Subcutaneous adipose tissue (tissue), 4 donors: Measurements from ENCODE around the gene DZIP3. TPM values are rescaled to one million over a fixed set of nuclear protein-coding genes. Genes with fewer than 3 reads are reported as not detected.

Source experiments
- total RNA-seq, 4 donors: library from RNA; depleted of rRNA; stranded (reverse); fragments of >200 nt; gene quantifications; one replicate each; pipeline ENCODE4 v1.1.0, GENCODE V29; 2016
- TF ChIP-seq, protein P1 (sequence below): fragments of 450-650 bp; IDR thresholded peaks from one replicate; pipeline ENCODE4 v1.5.1; 2016; ENCODE audit warnings: low read depth, mild to moderate bottlenecking, control low read depth, antibody characterized with exemption, moderate library complexity

DZIP3 gene
- total RNA-seq, 4 donors from 2014 or later, result 6.2 to 9.5 (median 8.6) TPM

DNA sequence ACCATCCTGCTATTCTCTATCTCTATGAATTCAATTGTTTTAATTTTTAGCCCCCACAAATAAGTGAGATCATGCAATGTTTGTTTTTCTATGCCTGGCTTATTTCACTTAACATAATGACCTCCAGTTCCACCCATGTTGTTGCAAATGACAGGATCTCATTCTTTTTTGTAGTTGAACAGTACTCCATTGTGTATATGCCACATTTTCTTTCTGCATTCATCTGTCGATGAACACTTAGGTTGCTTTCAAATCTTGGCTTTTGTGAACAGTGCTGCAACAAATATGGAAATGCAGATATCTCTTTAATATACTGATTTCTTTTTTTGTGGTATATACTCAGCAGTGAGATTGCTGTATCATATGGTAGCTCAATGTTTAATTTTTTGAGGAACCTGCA, 108.9 kb downstream of the DZIP3 start:
- TF ChIP-seq, protein P1, sequence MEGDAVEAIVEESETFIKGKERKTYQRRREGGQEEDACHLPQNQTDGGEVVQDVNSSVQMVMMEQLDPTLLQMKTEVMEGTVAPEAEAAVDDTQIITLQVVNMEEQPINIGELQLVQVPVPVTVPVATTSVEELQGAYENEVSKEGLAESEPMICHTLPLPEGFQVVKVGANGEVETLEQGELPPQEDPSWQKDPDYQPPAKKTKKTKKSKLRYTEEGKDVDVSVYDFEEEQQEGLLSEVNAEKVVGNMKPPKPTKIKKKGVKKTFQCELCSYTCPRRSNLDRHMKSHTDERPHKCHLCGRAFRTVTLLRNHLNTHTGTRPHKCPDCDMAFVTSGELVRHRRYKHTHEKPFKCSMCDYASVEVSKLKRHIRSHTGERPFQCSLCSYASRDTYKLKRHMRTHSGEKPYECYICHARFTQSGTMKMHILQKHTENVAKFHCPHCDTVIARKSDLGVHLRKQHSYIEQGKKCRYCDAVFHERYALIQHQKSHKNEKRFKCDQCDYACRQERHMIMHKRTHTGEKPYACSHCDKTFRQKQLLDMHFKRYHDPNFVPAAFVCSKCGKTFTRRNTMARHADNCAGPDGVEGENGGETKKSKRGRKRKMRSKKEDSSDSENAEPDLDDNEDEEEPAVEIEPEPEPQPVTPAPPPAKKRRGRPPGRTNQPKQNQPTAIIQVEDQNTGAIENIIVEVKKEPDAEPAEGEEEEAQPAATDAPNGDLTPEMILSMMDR, result no peak

DNA sequence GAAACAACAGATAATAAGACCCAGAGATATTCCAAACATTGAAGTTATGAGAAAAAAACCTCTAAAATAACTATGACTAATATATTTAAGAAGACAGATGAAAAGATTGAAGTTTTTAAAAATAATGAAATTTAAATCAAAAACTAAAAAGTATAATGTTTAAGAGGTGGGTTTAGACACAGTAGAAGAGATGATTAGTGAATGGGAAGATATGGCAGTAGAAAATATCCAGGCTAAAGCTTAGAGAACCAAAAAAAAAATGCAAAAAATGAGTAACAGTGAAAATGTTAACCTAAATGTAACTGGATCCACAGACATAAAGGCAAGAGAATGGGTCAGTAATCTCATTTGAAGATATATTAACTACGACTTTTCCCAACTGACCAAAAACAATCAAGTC, 115.5 kb downstream of the DZIP3 start:
- TF ChIP-seq, protein P1, result no peak

DNA sequence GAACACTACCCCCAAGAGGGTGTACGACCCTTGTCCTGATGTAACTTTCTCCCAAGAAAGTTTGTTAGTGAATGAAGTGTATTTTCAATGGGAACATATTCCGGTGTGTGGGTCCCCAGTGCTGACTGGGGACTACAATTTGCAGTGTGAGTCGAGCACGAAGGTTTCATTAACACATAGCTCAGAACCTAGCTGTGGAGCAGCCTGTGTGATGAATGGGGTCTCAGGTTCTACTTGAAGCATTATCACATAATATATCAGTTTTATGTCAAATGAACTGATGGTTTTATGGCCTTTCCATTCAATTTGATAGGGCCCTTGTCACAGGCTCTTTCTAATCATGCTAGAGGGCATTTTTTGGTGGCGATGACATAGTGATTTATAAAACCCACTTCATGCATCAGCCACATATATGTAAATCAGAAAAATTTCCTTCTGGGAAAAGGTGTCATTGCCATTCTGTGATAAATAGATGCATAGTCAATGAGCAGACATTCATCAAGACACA, 123.5 kb downstream of the DZIP3 start:
- TF ChIP-seq, protein P1, result no peak

DNA sequence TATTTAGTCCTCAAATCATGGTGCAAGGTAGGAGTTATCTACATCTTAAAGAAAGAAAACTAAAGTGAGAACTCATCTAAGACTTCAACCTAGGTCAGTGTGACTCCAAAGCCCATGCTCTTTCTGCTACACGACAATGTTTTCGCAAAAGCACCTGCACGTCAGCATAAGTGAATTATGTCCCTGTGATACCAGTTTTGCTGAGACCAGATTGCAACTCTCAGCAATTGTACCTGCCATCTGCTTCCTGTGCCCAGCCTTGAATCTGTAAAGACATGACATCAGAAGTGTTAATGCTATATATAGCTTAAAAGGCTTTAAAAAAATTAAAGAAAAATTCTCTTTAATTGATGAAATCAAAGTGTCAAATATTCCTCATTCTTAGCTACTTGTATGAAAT, 124.3 kb downstream of the DZIP3 start:
- TF ChIP-seq, protein P1, result no peak

DNA sequence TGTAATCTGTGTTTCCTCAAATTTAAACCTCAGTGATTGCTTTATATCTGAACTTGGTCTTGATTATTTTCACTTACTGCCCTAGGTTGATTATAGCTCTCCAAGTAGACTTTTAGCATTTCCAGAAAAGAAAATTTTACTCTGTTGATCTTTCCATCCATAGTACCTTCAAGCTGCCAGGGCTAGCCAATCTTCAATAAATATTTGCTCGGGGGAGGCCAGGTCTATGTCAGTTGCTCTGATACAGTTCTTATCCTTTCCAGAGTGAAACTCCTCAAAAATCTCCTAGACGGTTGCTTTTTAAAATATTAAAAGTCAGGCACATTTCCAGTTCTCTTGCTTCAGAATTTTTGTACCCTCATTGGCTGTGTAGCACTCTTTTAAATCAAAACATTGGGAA, 128.9 kb downstream of the DZIP3 start:
- TF ChIP-seq, protein P1, result no peak

DNA sequence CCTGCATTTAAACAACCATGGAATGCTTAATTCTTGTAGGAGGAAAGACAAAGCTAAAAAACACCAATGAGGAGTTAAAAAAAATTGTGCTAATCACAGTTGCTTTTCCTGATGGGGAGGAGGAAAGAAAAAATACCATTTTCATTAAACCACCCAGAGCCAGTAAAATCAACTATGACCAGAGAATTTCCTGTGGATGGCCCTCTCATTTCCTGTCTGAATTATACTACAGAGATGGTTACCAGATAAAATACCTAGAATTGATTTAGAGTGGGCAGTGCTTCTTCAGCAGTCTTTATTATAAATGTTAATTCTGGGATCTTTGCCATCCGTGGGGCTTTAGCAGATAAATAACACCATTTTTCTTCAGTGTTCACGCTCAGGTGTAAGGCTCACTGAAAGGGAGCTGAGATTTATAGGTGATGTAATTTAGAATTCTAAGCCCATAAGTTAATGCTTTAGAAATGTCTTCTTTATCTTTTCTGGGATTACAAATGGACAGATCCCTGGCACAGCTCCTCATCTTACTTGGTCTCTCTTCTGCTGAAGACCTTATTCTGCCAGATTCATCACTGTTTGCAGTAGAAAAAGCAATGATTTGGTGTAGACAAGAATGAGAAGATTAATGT, 129.8 kb downstream of the DZIP3 start:
- TF ChIP-seq, protein P1, result no peak

DNA sequence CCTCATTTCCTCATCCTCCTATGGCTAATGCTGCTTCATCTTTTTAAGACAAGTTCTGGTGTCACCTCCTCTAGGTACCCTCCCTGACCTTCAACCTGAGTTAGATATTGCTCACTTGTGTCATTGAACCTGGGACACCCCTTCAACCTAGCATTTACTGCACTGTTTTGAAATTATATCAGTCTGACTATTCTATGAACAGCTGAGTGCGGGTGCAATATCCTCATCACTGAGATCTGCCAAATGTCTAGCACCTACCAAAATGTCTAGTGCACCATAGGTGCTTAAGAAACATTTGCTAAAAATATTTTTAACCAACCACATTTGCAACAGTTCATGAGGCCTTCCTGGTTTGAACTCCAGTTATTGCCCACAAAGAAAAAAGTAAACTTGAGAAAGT, 133.2 kb downstream of the DZIP3 start:
- TF ChIP-seq, protein P1, result no peak
